Keratinocyte (primary cell): ENCODE data around the gene HPS3. TPM values are rescaled to one million over a fixed set of nuclear protein-coding genes. Genes with fewer than 3 reads are reported as not detected.

Experiments used
- DNase-seq: peaks from one replicate; pipeline ENCODE4 v3.0.0-alpha.2; 2011; ENCODE audit warnings: low read depth, missing footprints, low spot score
- FAIRE-seq: peaks from 2 replicates; lab custom pipeline; 2011; peaks lifted over from hg19 to GRCh38; lab: Jason Lieb, UNC
- H2AFZ ChIP-seq: 2 replicates; pipeline ENCODE4 v1.6.0; 2012; ENCODE audit warnings: low read length, control low read depth, inconsistent platforms; ENCODE audit not compliant: control insufficient read depth
- H3K27ac ChIP-seq: 2 replicates; pipeline ENCODE4 v1.5.1; 2011; ENCODE audit warnings: low read length; ENCODE audit not compliant: control insufficient read depth, insufficient read depth
- H3K27me3 ChIP-seq: 3 replicates; pipeline ENCODE4 v1.6.0; 2011; ENCODE audit warnings: low read length; ENCODE audit not compliant: control insufficient read depth, insufficient read depth; ENCODE audit errors: extremely low read depth
- H3K36me3 ChIP-seq, 2 experiments: 2 replicates in 1 of 2; 3 replicates in 1 of 2; pipeline ENCODE4 v1.5.1; 2011; ENCODE audit warnings: low read length in 2 of 2, mild to moderate bottlenecking in 1 of 2; ENCODE audit not compliant: control insufficient read depth in 2 of 2, insufficient read depth in 2 of 2; ENCODE audit errors: extremely low read depth in 1 of 2
- H3K4me1 ChIP-seq: 3 replicates; pipeline ENCODE4 v1.5.1; 2011; ENCODE audit warnings: low read length; ENCODE audit not compliant: control insufficient read depth, insufficient read depth; ENCODE audit errors: extremely low read depth
- H3K4me2 ChIP-seq: 3 replicates; pipeline ENCODE4 v1.6.0; 2011; ENCODE audit warnings: low read depth, low read length; ENCODE audit not compliant: control insufficient read depth, insufficient read depth; ENCODE audit errors: extremely low read depth
- H3K4me3 ChIP-seq, 3 experiments: fragments of 200-600 bp in 1 of 3; sonication (generic) in 1 of 3; 2 replicates in 2 of 3; 3 replicates in 1 of 3; pipeline ENCODE4 v1.5.1; 2011 to 2016; ENCODE audit warnings: low read length in 3 of 3, mild to moderate bottlenecking in 3 of 3, control low read depth in 2 of 3, inconsistent platforms in 1 of 3, low read depth in 1 of 3, mixed read lengths in 1 of 3, mixed run types in 1 of 3, moderate library complexity in 1 of 3; ENCODE audit not compliant: control insufficient read depth in 2 of 3, insufficient read depth in 2 of 3; ENCODE audit errors: extremely low read depth in 1 of 3
- H3K79me2 ChIP-seq: 2 replicates; pipeline ENCODE4 v1.6.0; 2012; ENCODE audit warnings: low read length; ENCODE audit not compliant: control insufficient read depth, insufficient read depth
- H3K9ac ChIP-seq: 3 replicates; pipeline ENCODE4 v1.6.0; 2011; ENCODE audit warnings: low read length; ENCODE audit not compliant: control insufficient read depth, insufficient read depth; ENCODE audit errors: extremely low read depth
- H3K9me1 ChIP-seq: 3 replicates; pipeline ENCODE4 v1.6.0; 2011; ENCODE audit warnings: low read length; ENCODE audit not compliant: control insufficient read depth, insufficient read depth; ENCODE audit errors: extremely low read depth
- H3K9me3 ChIP-seq: 2 replicates; pipeline ENCODE4 v1.5.1; 2012; ENCODE audit warnings: low read depth, low read length; ENCODE audit not compliant: control insufficient read depth
- H4K20me1 ChIP-seq: 3 replicates; pipeline ENCODE4 v1.6.0; 2011; ENCODE audit warnings: low read length; ENCODE audit not compliant: control insufficient read depth, insufficient read depth; ENCODE audit errors: extremely low read depth
- CTCF ChIP-seq, 3 experiments: IDR thresholded peaks in 1 of 3; conservative IDR thresholded peaks in 1 of 3; optimal IDR thresholded peaks in 1 of 3; 2 replicates in 2 of 3; 3 replicates in 1 of 3; pipeline versions ENCODE3 to v1.5.1; 2011; ENCODE audit warnings: low read length in 3 of 3, mild to moderate bottlenecking in 3 of 3, moderate library complexity in 2 of 3, control low read depth in 1 of 3, inconsistent platforms in 1 of 3; ENCODE audit not compliant: insufficient read depth in 2 of 3; ENCODE audit errors: extremely low read depth in 1 of 3
- EZH2 ChIP-seq: IDR thresholded peaks from one replicate; pipeline ENCODE4 v1.6.1; 2012; ENCODE audit warnings: inconsistent platforms, mild to moderate bottlenecking, low read length, moderate library complexity
- dilution Hi-C: fragments of 300-500 bp; cut with MboI; formaldehyde crosslinking; loops from one replicate; pipeline ENCODE4 v1.7.0; 2020; ENCODE audit warnings: low sequenced_read_pairs; ENCODE audit not compliant: extremely low pct_ligation_motif_present
- polyA plus RNA-seq, 5 experiments: library from polyadenylated mRNA; depleted of rRNA in 3 of 5; stranded (reverse) in 3 of 5; stranded (forward) in 1 of 5; unstranded in 1 of 5; fragments of >200 nt; gene quantifications; 1 replicate in 1 of 5; 2 replicates in 3 of 5; 3 replicates in 1 of 5; pipeline versions ENCODE4 v1.2.1 to v1.2.3, GENCODE V29; 2011 to 2012; ENCODE audit warnings: missing spikeins in 2 of 5, low read depth in 1 of 5, low replicate concordance in 1 of 5

HPS3 gene
- polyA plus RNA-seq, 1 donor (not counting 4 experiments of a cell fraction or from before 2014, with no cell fraction given): 12.9 TPM

DNA sequence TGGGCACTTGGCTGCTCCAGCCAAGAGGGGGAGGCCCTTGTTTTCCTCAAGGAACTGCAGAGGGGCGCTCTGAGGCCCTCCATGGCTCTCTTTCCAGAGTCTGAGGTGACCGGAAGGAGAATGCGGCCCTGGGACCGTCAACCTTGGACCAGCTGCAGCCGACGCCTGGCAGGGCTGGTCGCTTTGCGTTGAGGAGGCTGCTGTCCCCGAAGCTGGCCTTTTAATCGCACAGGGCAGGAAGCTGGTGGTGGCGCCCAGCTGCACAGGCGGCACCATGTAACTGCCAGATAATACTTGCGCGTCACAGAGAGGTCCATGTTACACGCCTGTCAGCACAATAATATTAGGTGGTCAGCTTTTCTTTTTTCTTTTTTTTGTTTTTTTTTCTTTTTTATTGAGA, 42.2 kb upstream of the HPS3 start:
- Histone ChIP-seq H3K27ac (no peak overlapping the region), H3K9ac (no peak overlapping the region), H3K4me1 (no peaks in the 10 kb centered on the region), H2AFZ (no peak overlapping the region), H3K4me3 (no peak overlapping the region), H3K9me3 (no peaks in the 10 kb centered on the region), H4K20me1 (no peaks in the 10 kb centered on the region), H3K27me3 (no peaks in the 10 kb centered on the region), H3K36me3 (no peaks in the 10 kb centered on the region), H3K4me2 (no peak overlapping the region), H3K9me1 (no peaks in the 10 kb centered on the region), H3K79me2 (no peaks in the 10 kb centered on the region)
- DNase-seq (no peak), FAIRE-seq (no peak)
- TF ChIP-seq CTCF (optimal IDR thresholded peaks at IDR 0.05 in 1 of 3, IDR thresholded peaks at IDR 0.05 in 1 of 3, conservative IDR thresholded peaks at IDR 0.05 in 1 of 3; ENCODE audit: extremely low read depth in 1 of 3, insufficient read depth in 2 of 3, low read length in 3 of 3): no peak
- TF ChIP-seq EZH2: no peak
- dilution Hi-C loops: no loop called here

- Histone ChIP-seq H3K4me1 (no peaks in the 10 kb centered on the region), H3K27ac (no peak overlapping the region), H2AFZ (no peak overlapping the region), H4K20me1 (no peaks in the 10 kb centered on the region), H3K79me2 (no peaks in the 10 kb centered on the region), H3K9me3 (no peaks in the 10 kb centered on the region), H3K4me3 (no peak overlapping the region), H3K4me2 (no peak overlapping the region), H3K36me3 (no peaks in the 10 kb centered on the region), H3K27me3 (no peaks in the 10 kb centered on the region), H3K9me1 (no peaks in the 10 kb centered on the region), H3K9ac (no peak overlapping the region)
- FAIRE-seq (no peak), DNase-seq (no peak)
- dilution Hi-C loops: no loop called here
- TF ChIP-seq EZH2 (no peak), CTCF (optimal IDR thresholded peaks at IDR 0.05 in 1 of 3, IDR thresholded peaks at IDR 0.05 in 1 of 3, conservative IDR thresholded peaks at IDR 0.05 in 1 of 3; ENCODE audit: extremely low read depth in 1 of 3, insufficient read depth in 2 of 3, low read length in 3 of 3) (no peak)
These were observed 40.0 kb upstream of the HPS3 start for GRCh38 chr3:149089395-149089794.
